DLD1 (cell line): ENCODE data around the gene DDOST.

Experiments
- in situ Hi-C: cut with HindIII; loops from 2 replicates; pipeline ENCODE4 v1.10.0; 2017; ENCODE audit warnings: low sequenced_read_pairs

The DDOST gene

GRCh38 chr1:20663365-20663764, 2.2 kb upstream of the DDOST start:
- in situ Hi-C loops = no loop called here

- in situ Hi-C loops = no loop called here
Observed at GRCh38 chr1:20662110-20662475, 924 bp upstream of the DDOST start.

GRCh38 chr1:20660847-20661206, 342 bp downstream of the DDOST start:
- in situ Hi-C loops = no loop called here

GRCh38 chr1:20660363-20660762, 806 bp downstream of the DDOST start:
- in situ Hi-C loops = no loop called here

GRCh38 chr1:20658166-20658915, 2.8 kb downstream of the DDOST start:
- in situ Hi-C loops = loop anchor here (5.0 kb wide), 1 partner anchor 146 kb away; no protein-coding TSS in a partner anchor

- in situ Hi-C loops = loop anchor here (5.0 kb wide), 1 partner anchor 145 kb away; no protein-coding TSS in a partner anchor
Observed at GRCh38 chr1:20657024-20657423, 4.1 kb downstream of the DDOST start.

GRCh38 chr1:20654104-20654690, 7.0 kb downstream of the DDOST start:
- in situ Hi-C loops = no loop called here

- in situ Hi-C loops = no loop called here
Observed at GRCh38 chr1:20652300-20652699, 8.9 kb downstream of the DDOST start.

GRCh38 chr1:20648946-20649345, 12.2 kb downstream of the DDOST start:
- in situ Hi-C loops = no loop called here

- in situ Hi-C loops = no loop called here
Observed at GRCh38 chr1:20648438-20648837, 12.7 kb downstream of the DDOST start.

GRCh38 chr1:20645414-20645813, 15.8 kb downstream of the DDOST start:
- in situ Hi-C loops = no loop called here

GRCh38 chr1:20644416-20644815, 16.8 kb downstream of the DDOST start:
- in situ Hi-C loops = no loop called here

GRCh38 chr1:20643080-20643479, 18.1 kb downstream of the DDOST start:
- in situ Hi-C loops = no loop called here

- in situ Hi-C loops = no loop called here
Observed at GRCh38 chr1:20641975-20642374, 19.2 kb downstream of the DDOST start.

- in situ Hi-C loops = no loop called here
Observed at GRCh38 chr1:20640183-20640597, 21.0 kb downstream of the DDOST start.

GRCh38 chr1:20636785-20637347, 24.3 kb downstream of the DDOST start:
- in situ Hi-C loops = no loop called here

GRCh38 chr1:20634594-20635084, 26.5 kb downstream of the DDOST start:
- in situ Hi-C loops = no loop called here

GRCh38 chr1:20634065-20634593, 27.0 kb downstream of the DDOST start:
- in situ Hi-C loops = no loop called here

- in situ Hi-C loops = no loop called here
Observed at GRCh38 chr1:20633190-20634064, 27.7 kb downstream of the DDOST start, which contains the start of gene PINK1. PINK1 (plus strand) TSS chr1:20633458; CDS start chr1:20633549, 91 bp downstream.

- in situ Hi-C loops = no loop called here
Observed at GRCh38 chr1:20632386-20632785, 28.8 kb downstream of the DDOST start.

GRCh38 chr1:20630729-20631128, 30.4 kb downstream of the DDOST start:
- in situ Hi-C loops = no loop called here
